ENCODE measurements around the gene WSB1. TPM values are rescaled to one million over a fixed set of nuclear protein-coding genes. Genes with fewer than 3 reads are reported as not detected.
A peak's percentile ranks its signal among the peaks of the same experiment; 100 is the strongest.

WSB1 gene
- total RNA-seq, 1 experiment from 2014 or later, result 66.2 TPM

- CTCF ChIA-PET, result interaction anchor here (0.6 to 1.4 kb wide), 10 partner anchors 9 to 247 kb away, joined by 3 to 11 read pairs (median 3); no protein-coding TSS in a partner anchor
- intact Hi-C loops (cut with micrococcal nuclease; ENCODE audit: unreplicated experiment), result loop anchor here (1.0 kb wide), 2 partner anchors 140 to 246 kb away; no protein-coding TSS in a partner anchor
- Histone ChIP-seq H3K36me3 (ENCODE audit: low read depth) (no peaks in the 10 kb centered on the region), H3K27me3 (ENCODE audit: insufficient read depth, low read depth) (no peaks in the 10 kb centered on the region), H3K79me2 (ENCODE audit: low read depth) (peaks cover 13% of the 10 kb centered on the region), H3K9me3 (ENCODE audit: insufficient read depth, low read depth) (no peaks in the 10 kb centered on the region), H4K20me1 (ENCODE audit: insufficient read depth) (no peaks in the 10 kb centered on the region), H3K9me2 (ENCODE audit: insufficient read depth) (no peaks in the 10 kb centered on the region), H3K4me2 (peak overlapping the region; percentile 97), H2AFZ (peak overlapping the region; percentile 97), H3K4me1 (replicated peaks; ENCODE audit: insufficient read depth) (peaks cover 11% of the 10 kb centered on the region; the same call in 1 of the 2 replicates), H3K27ac (no peak overlapping the region), H3F3A (ENCODE audit: insufficient read depth, low read depth) (peaks cover 5% of the 10 kb centered on the region; the same call in 1 of the 2 replicates), H3K4me3 (peak overlapping the region; percentile 62; the same call in 1 of the 2 replicates)
- BruUV-seq (replicated peaks), result no TSS peak
- TF ChIP-seq EZH2 (IDR thresholded peaks at IDR 0.05; ENCODE audit: low read depth) (no peak), CTCF (conservative IDR thresholded peaks at IDR 0.05) (no peak)
- POLR2A ChIA-PET (ENCODE audit: unreplicated experiment), result interaction anchor here (0.6 kb wide), 1 partner anchor 240 kb away, joined by 5 read pairs; no protein-coding TSS in a partner anchor
- DNase-seq, result peak in 1 of 2 experiments; percentile 41
Observed at GRCh38 chr17:27354491-27355081, 60.7 kb downstream of the WSB1 start.

GRCh38 chr17:27355419-27355818 is 61.5 kb downstream of the WSB1 start:
- intact Hi-C loops (cut with micrococcal nuclease; ENCODE audit: unreplicated experiment), result no loop called here
- ChIA-PET POLR2A (ENCODE audit: unreplicated experiment) (no interaction called here), CTCF (no interaction called here)
- no peak for DNase-seq
- TF ChIP-seq EZH2 (IDR thresholded peaks at IDR 0.05; ENCODE audit: low read depth), result no peak
- TF ChIP-seq CTCF (conservative IDR thresholded peaks at IDR 0.05), result no peak
- no peaks in the 10 kb centered on the region for H3K9me2 ChIP-seq (ENCODE audit: insufficient read depth)
- H2AFZ ChIP-seq, result no peak overlapping the region
- H3K27ac ChIP-seq, result no peak overlapping the region
- peaks cover 11% of the 10 kb centered on the region; the same call in 1 of the 2 replicates for H3K4me1 ChIP-seq (replicated peaks; ENCODE audit: insufficient read depth)
- no peaks in the 10 kb centered on the region for H3K27me3 ChIP-seq (ENCODE audit: insufficient read depth, low read depth)
- no peaks in the 10 kb centered on the region for H3K9me3 ChIP-seq (ENCODE audit: insufficient read depth, low read depth)
- BruUV-seq (replicated peaks), result no TSS peak
- H3K79me2 ChIP-seq (ENCODE audit: low read depth), result peaks cover 13% of the 10 kb centered on the region
- no peak overlapping the region for H3K4me3 ChIP-seq
- no peaks in the 10 kb centered on the region for H4K20me1 ChIP-seq (ENCODE audit: insufficient read depth)
- no peak overlapping the region for H3K4me2 ChIP-seq
- H3K36me3 ChIP-seq (ENCODE audit: low read depth), result no peaks in the 10 kb centered on the region
- peaks cover 5% of the 10 kb centered on the region; the same call in 1 of the 2 replicates for H3F3A ChIP-seq (ENCODE audit: insufficient read depth, low read depth)

- DNase-seq, result no peak
- Histone ChIP-seq H3K9me2 (ENCODE audit: insufficient read depth) (no peaks in the 10 kb centered on the region), H3K9me3 (ENCODE audit: insufficient read depth, low read depth) (no peaks in the 10 kb centered on the region), H4K20me1 (ENCODE audit: insufficient read depth) (no peaks in the 10 kb centered on the region), H3K27me3 (ENCODE audit: insufficient read depth, low read depth) (no peaks in the 10 kb centered on the region), H3K4me1 (replicated peaks; ENCODE audit: insufficient read depth) (peaks cover 11% of the 10 kb centered on the region; the same call in 1 of the 2 replicates), H3K79me2 (ENCODE audit: low read depth) (peaks cover 13% of the 10 kb centered on the region), H3K36me3 (ENCODE audit: low read depth) (no peaks in the 10 kb centered on the region), H3K4me3 (no peak overlapping the region), H3K4me2 (no peak overlapping the region), H3K27ac (no peak overlapping the region), H3F3A (ENCODE audit: insufficient read depth, low read depth) (peaks cover 5% of the 10 kb centered on the region; the same call in 1 of the 2 replicates), H2AFZ (no peak overlapping the region)
- CTCF ChIA-PET, result no interaction called here
- no peak for TF ChIP-seq CTCF (conservative IDR thresholded peaks at IDR 0.05)
- TF ChIP-seq EZH2 (IDR thresholded peaks at IDR 0.05; ENCODE audit: low read depth), result no peak
- BruUV-seq (replicated peaks), result no TSS peak
- intact Hi-C loops (cut with micrococcal nuclease; ENCODE audit: unreplicated experiment), result no loop called here
- POLR2A ChIA-PET (ENCODE audit: unreplicated experiment), result no interaction called here
Observed at GRCh38 chr17:27356091-27356705, 62.3 kb downstream of the WSB1 start.

Measured in PC-9 (cell line).